Measurements from ENCODE around the gene PGM2.
A peak's percentile ranks its signal among the peaks of the same experiment; 100 is the strongest.

Gene PGM2

DNA sequence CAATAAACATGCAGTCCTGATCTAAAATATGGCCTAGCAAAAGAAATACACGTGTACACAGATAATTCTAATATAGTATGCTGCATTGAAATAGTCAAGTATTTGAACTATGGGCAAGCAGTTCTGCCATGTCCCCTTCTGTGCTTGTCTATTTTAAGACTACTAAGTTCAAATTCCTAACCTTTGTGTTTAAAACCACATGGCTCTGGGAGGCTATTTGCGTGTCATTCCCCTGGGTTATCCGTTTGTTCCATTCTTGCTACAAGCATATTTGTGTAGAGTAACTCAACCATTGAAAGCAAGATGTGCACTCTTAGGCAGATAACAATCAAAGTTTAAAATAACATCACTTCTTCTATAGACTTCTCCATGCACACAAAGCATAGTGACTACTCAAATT, 39.0 kb downstream of the PGM2 start:
- DNase-seq (ENCODE audit: low spot score), result no peak

DNA sequence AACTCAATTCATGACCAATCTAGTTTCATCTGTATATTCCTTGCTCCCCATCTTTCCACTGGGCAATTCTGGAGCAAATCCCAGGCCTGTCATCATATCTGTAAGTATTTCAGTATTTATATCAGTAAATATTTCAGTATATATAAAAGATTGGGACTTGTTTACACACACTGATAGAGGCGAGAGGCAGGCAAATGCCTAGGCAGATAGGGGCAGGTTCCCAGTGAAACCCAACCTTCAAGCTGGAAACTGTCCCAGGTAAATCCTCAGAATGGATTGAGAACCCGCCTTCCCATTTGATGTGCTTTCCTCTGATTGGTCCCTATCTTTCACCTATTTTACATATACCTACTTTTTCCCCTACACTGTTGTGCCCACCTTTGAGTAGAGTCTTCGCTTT, 40.6 kb downstream of the PGM2 start:
- DNase-seq (ENCODE audit: low spot score), result no peak

DNA sequence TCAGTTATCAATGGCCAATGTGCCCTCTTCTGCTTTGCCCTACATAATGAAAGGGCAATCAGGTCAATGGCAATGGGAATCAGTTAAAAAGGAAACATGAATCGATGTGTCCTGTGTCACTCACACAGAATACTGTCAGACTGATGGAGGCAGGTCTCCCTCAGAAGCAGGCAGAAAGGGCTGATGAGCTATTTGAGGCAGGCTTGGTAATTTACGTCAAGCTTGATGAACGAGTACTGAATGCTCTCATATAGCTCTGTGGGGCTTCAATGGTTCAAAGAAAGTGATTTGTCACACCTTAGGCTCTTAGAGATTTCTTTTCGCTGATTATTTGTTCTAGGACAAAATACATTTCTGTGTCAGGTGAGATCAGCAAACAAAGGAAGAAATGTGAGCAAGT, 41.8 kb downstream of the PGM2 start:
- no peak for DNase-seq (ENCODE audit: low spot score)

DNA sequence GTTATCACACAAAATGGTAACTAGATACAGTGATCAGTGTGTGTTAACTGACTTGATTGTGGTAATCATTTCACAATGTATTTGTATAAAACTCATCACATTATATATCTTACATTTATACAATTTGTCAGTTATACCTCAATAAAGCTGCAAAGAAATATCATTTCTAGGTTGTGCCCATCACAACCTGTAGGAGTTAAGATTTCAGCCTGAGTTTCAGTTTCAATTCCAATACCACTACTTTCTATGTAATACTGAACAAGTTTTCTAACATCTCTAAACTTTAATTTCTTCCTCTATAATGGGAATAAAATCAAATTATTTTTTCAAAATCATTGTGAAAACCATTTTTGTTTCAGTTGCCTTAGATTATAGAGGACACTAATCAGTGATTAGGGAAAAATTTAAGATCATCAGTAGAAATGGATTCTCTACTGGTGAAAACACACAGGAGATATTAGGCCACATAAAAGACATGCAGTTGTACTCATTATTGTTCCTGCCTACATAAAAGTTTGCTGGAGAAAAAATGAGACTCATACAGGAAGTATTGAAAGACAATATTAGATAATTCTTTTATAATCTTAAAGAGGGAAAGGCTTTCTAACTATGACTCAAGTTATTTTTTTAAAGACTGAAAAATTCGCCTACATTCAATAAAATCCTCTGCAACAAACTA, 46.0 kb downstream of the PGM2 start:
- DNase-seq (ENCODE audit: low spot score), result no peak

DNA sequence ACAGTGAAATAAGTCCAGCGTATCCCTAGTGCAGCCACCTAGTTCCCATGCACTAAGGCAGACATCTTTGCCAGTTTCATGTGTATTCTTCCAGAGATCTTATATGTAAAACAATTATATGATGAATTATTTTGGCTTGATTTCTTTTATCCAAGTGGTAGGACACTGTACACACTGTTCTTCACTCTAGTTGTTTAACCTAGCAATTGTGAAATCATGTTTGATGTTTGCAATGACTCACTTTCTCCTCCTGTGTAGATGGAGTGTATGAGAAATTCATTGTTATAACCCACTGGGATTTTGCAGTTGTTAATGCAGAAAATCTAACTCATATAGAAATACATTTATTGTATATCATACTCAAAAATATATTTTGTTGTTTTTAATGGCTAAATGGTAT, 46.9 kb downstream of the PGM2 start:
- no peak for DNase-seq (ENCODE audit: low spot score)

DNA sequence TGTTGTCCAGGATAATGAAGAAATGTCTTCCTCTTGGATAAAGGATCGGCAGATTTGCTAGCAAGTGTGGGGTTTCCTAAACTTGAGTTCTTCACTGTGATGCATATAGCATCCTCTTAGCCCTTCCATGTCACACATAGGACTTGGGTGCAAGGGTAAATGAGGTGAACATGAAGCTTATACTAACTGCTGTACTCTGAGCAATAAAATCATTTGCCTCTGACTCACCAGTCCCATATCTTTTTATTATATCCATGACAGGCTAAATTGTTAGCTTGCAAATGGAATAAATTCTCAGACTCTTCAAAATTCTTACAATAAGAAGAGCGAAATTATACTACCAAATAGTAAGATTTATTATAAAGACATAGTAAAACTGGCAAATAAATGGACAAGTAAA, 49.7 kb downstream of the PGM2 start:
- DNase-seq (ENCODE audit: low spot score), result no peak

DNA sequence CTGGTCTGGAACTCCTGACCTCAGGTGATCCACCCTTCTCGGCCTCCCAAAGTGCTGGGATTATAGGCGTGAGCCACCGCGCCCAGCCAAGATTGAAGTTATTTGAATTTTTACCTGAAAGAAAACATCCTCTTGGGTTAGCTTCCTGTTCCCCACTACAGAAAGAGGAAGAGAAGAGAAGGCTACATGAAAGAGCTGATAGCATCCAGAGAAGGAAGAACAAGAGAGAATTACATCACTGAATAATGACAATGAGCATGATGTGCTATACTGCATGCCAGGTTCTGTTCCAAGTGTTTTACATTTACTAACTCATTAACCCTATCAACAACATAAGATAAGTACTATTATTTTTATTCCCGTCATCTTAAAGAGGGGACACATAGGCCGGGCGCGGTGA, 52.9 kb downstream of the PGM2 start:
- DNase-seq (ENCODE audit: low spot score), result no peak

DNA sequence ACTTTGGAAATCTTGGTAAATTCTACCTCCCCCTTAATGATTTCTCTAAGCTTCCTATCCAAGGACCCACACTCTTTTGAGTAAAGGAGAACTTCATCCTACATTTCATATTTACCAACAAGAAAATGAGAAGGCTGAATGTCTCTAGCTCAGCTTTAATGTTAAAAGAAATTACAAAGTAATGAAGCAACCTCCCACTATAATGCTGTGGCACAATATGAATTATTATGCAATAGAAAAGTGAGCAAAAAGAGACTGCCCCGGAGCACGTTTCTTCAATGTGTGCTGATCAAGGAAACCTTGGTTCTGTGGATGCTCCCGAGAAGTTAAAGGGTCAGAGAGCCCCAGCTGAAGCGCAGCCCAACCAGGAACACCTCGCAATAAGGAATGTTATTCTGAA, 55.3 kb downstream of the PGM2 start:
- no peak for DNase-seq (ENCODE audit: low spot score)

DNA sequence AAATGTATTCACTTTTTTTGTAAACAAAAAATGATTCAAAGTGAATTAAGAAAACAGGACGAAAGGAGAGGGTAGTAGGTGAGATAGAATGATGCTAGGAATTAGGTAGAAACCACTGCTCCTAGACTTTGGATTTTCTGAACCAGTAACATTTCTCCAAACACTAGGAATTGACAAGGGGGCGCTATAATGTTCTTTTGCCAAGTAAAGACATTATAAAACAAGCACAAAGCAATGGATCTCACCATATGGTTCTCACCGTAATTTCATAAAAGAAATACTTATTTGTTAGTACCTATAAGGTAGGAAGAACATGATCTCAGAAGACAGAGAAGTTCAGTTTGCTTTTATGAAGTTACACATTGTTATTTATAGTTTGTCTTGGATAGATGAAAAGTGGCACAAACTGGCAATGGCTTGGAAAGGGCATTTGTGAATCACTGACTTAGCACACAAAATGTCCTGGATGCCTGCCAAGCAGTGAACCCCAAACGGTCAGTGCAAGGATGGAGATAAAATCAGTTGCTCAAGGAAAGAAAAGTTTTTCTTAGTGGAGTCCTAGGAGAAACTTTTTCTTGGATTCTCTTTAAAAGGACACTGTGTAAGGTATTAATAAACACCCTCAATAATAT, 56.3 kb downstream of the PGM2 start:
- no peak for DNase-seq (ENCODE audit: low spot score)

DNA sequence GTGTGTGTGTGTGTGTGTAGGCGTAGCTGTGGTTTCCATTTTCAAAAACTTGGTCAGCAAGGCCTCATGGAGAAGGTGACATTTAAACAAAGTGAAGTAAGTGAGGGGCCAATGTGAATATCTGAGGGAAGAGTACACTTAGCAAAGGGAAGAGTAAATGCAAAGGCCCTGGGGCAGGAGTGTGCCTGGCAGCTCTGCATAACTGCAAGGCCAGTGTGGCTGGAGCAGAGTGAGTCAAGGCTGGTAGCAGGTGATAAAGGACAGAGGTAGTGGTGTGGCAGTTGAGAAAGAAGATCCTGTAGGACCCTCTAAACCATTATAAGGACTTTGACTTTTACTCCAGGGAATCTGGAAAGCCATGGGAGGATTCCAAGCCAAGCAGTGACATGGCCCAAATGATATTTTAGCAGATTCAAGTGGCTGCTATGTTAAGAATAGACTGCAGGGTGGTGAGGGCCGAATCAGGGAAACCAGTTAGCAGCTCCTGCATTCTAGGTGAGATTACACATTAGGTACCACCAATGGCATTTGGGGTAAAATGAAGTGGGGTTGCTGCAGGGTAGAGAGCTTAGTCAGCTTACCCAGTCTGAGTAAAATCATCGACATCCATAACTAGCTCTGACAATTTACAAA, 58.5 kb downstream of the PGM2 start:
- DNase-seq (ENCODE audit: low spot score), result no peak

DNA sequence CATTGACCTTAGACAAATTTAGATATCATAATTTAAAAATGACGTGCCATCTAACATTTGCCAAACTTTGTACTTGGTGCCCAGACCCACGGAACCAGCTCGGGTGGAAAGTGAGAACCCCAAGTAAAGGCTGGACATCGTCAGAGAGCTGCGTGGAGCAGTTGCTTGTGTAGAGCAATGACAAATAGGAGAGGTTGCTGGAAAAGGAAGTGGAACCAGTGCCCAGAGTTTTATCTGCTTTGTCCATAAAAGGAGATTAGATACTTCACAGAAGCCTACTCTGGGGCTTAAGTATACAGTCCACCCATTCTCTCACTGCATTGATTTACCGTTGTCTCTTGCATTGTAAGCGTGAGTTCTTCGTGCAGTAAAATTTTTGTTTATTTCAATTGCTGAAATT, 59.0 kb downstream of the PGM2 start:
- DNase-seq (ENCODE audit: low spot score), result no peak

DNA sequence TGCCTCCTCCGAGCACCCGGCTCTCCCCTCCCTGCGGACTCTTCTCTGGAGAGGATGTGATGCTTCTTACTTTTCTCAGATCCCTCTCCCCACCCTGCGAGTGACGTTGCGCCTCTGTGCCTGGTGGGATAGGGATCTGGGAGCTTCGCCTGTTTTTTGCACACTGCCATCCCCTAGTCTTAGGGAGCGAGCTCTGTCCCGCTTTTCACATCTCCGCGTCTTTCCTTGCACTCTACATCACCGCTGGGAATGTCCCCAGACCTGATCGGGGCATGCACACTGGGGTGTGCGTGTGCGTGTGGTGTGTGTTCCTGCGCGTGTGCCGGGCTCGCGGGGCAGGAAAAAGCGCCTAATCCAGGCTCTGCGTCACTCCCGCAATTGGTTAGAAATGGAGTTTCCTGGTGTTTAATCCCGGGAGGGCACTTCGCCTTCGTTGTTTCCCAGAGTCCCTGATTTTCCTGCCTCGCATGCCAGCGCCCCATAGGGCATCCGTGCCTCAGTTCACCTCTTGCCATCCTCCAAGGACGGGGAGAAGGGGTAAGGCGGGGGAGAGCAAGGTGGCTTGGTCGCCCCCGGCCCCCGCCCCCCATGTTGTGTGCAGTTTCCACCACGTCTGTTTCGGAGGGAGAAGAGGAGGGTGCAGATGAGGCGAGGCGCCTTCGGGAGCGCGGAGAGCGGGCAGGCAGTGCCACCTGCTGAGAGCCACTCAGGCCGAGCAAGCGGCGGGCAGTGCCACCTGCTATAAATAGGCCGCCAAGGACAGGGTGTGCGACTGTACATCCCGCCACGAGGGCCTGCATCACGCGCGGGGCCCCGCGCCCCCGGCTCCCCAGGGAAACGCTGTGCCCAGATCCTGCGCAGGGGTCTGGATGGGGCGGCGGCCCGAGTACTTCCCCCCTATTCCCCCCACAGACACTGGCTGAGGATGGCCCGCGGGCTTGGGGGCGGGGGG, 63.6 kb downstream of the PGM2 start:
- DNase-seq (ENCODE audit: low spot score), result peak; percentile 29

DNA sequence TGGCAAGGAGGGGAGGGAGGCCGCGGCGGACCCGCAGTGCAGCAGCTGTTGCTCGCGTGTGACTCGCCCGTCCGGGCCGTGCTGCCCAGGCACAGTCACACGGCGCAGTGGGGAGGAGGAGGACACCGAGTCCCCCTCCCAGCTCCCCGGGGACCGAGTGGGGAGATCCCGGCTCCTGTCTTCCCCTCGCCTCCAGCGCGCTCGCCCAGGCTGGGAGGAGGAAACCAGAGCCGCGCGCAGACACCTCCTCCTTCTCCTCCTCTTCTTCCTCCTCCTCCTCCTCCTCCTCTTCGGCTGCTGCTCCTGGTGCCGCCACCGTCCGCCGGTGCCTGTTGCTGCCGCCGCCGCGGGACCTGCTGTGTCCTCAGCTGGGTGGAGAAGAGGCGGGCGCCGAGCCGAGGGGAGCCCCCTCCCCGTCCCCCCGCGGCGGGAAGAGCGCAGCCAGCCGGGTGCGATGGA, 64.3 kb downstream of the PGM2 start, which contains the start of gene TBC1D1:
Gene TBC1D1 (plus strand): TSS at position 284 of the 459 bp plus-strand sequence. CDS start 11,012 bp downstream, outside the sequence.
- peak; percentile 40 for DNase-seq (ENCODE audit: low spot score)

DNA sequence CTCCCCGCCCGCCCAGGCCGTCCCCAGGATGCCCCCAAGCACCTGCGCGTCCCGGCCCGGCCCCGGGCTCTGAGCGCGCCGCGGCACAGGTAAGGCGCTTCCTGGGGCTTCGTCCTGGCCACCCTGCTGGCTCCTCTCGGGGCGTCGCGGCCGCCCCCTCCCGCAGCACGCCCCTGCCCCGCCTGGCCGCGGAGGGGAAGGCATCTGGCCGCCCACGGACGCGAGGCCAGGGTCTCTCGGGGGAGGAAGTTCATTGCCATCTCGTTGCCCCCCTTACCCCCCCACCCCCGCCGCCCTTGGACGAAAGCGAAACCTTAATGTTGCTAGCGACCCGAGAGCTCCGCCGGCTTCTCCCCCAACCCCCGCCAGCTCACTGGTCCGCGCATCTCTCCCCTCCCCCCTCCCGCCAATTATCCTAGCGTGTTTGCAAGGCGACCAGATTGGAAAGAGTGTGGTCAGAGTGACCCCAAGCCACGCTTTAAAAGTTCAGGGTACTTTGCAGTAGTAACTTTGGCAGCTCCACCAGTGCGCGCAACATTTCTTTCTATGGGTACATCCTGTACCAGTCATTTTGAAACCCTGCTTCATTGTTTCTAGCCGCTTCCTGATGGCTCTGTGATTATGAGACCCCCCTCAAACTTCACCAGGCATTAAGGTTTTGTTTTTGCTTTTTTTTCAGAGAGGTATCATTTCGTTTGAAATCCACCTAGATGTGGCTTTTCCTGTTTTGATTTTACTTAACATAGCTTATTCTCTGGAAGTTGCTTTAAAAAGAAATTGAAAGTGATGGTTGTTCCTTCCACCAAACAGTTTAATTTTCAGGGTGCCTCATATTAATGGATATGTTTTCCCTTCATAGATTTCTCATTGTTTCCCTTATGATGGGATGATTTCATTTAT, 65.0 kb downstream of the PGM2 start:
- peak; percentile 42 for DNase-seq (ENCODE audit: low spot score)

DNA sequence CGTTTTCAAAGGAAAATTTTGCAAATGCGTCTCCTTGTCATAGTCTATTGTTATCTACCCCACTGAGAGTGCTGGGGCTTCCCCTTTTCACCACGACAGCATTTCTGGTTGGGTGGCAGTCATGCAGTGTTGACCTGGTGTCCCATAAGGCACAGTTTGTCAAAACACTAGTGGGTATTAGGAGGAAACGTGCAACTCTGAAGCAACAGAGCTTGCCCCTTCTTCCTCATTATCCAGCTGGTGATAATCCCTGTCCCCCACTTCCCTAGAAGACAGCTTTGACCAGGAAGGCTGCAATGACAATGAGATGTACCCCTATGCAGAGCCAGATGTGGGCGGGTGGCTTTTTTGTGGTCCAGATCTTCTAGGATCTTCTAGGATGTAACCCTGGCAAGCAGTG, 66.2 kb downstream of the PGM2 start:
- DNase-seq (ENCODE audit: low spot score), result peak; percentile 59

DNA sequence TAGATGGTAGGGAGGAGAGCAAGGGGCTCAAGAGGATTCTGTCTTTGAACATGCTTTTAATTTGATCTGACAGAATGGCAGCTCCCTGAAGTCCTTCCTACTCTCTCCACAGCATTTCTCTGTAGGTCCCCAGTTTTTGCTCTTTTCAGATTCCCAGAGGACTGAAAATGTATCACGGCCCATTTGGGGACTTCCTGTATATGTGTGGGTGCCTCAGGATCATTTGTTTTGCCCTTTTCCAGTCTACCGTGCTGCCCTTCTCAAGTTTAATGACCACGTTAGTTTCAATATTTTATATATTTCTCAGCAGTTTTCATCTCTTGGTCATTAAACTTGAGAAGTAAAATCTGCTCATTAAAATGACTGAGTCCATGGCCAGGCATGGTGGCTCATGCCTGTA, 66.7 kb downstream of the PGM2 start:
- DNase-seq (ENCODE audit: low spot score), result no peak

DNA sequence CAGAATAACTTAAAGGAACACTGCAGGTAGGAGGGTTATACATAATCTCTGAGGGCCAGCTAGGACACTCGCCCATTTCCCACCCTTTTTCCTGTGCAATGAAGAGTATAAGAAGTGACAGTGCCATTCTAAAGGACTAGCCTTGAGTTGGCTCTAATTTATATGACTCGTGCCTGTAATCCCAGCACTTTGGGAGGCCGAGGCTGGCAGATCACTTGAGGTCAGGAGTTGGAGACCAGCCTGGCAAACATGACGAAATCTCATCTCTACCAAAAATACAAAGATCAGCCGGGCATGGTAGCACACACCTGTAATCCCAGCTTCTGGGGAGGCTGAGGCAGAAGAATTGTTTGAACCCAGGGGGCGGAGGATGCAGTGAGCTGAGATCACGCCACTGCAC, 68.8 kb downstream of the PGM2 start:
- no peak for DNase-seq (ENCODE audit: low spot score)

DNA sequence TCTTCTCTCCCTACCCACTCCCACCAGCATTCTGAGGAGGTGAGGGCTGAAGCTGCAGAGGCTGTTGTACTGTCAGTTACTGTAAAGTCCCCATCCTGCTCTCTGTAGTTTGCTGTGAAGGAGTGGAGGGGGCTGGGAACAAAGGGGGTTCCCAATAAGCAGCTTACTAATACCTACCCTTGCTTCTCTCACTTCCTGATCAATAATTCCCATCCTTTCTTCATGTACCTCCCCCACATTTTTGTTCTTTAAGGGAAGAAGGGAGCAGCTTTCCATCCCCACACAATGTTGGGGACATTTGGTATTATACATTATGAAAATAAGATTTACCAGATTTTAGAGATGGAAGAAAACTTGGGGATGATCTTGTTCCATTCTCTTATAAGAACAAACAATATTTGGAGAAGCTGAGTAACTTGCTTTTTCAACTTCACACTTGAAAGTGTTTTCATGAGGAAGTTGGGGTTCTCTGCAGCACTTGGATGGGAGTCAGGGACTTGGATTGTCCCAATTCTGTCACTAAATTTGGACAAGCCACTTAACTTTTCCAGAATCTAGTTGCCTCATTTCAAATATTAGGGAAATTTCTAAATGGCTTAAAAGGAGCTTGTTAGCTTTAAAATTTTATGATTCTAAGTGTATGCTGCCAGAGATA, 69.8 kb downstream of the PGM2 start:
- DNase-seq (ENCODE audit: low spot score), result no peak

DNA sequence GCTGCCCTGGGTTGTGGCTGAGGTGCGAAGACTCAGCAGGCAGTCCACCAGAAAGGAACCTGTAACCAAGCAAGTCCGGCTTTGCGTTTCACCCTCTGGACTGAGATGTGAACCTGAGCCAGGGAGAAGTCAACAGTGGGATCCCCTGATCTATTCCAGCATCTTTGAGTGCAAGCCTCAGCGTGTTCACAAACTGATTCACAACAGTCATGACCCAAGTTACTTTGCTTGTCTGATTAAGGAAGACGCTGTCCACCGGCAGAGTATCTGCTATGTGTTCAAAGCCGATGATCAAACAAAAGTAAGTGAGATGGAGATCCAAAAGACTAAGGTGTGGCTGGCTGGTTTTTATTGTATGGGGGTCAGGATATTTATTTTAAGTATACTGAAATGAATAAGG, 75.7 kb downstream of the PGM2 start:
- DNase-seq (ENCODE audit: low spot score), result no peak
